GM06990 (cell line): Measurements from ENCODE around the gene SP7.
"Not testable (repeated sequence)": the region's sequence is repeated elsewhere in the genome, so short reads cannot be mapped to it uniquely, and the experiment has no call there.

Source experiments
- DNase-seq: peaks from one replicate; pipeline ENCODE4 v3.0.0-alpha.2; 2011; ENCODE audit not compliant: insufficient read length; ENCODE audit errors: extremely low read depth
- H3K27me3 ChIP-seq: replicated peaks from 2 replicates; pipeline ENCODE4 v1.6.0; 2011; ENCODE audit warnings: low read length; ENCODE audit not compliant: control insufficient read depth, insufficient read depth
- H3K36me3 ChIP-seq: 2 replicates; pipeline ENCODE4 v1.5.1; 2011; ENCODE audit warnings: low read length; ENCODE audit not compliant: control insufficient read depth, insufficient read depth
- H3K4me3 ChIP-seq: replicated peaks from 2 replicates; pipeline ENCODE4 v1.5.1; 2011; ENCODE audit warnings: low read depth, mild to moderate bottlenecking, control low read depth, low read length
- TF ChIP-seq, protein P1 (sequence below): IDR thresholded peaks from 2 replicates; pipeline ENCODE4 v1.5.1; 2011; ENCODE audit warnings: low read length, control low read depth, mild to moderate bottlenecking, inconsistent platforms; ENCODE audit not compliant: insufficient read depth, poor library complexity, severe bottlenecking

The SP7 gene

GRCh38 chr12:53365245-53365904, 29.2 kb upstream of the SP7 start:
- TF ChIP-seq, protein P1, sequence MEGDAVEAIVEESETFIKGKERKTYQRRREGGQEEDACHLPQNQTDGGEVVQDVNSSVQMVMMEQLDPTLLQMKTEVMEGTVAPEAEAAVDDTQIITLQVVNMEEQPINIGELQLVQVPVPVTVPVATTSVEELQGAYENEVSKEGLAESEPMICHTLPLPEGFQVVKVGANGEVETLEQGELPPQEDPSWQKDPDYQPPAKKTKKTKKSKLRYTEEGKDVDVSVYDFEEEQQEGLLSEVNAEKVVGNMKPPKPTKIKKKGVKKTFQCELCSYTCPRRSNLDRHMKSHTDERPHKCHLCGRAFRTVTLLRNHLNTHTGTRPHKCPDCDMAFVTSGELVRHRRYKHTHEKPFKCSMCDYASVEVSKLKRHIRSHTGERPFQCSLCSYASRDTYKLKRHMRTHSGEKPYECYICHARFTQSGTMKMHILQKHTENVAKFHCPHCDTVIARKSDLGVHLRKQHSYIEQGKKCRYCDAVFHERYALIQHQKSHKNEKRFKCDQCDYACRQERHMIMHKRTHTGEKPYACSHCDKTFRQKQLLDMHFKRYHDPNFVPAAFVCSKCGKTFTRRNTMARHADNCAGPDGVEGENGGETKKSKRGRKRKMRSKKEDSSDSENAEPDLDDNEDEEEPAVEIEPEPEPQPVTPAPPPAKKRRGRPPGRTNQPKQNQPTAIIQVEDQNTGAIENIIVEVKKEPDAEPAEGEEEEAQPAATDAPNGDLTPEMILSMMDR = no peak
- H3K27me3 ChIP-seq = no peaks in the 10 kb centered on the region
- no peaks in the 10 kb centered on the region for H3K36me3 ChIP-seq
- no peak for DNase-seq
- no peak overlapping the region for H3K4me3 ChIP-seq

DNA sequence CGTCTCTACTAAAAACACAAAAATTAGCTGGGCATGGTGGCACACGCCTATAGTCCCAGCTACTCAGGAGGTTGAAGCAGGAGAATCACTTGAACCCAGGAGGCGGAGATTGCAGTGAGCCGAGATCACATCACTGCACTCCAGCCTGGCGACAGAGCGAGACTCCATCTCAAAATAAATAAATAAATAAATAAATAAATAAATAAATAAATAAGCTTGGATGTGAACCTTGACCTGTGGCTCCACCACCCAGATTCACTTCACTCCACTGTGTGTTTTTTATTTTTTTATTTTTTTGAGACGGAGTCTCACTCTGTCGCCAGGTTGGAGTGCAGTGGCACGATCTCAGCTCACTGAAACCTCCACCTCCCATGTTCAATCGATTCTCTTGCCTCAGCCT, 25.5 kb upstream of the SP7 start:
- H3K27me3 ChIP-seq, H3K36me3 ChIP-seq, H3K4me3 ChIP-seq, DNase-seq: not testable (repeated sequence)

GRCh38 chr12:53358836-53359419, 22.8 kb upstream of the SP7 start:
- Histone ChIP-seq H3K4me3 (no peak overlapping the region), H3K27me3 (no peaks in the 10 kb centered on the region), H3K36me3 (no peaks in the 10 kb centered on the region)
- TF ChIP-seq, protein P1 = no peak
- DNase-seq = no peak

GRCh38 chr12:53355121-53355520, 19.0 kb upstream of the SP7 start:
- TF ChIP-seq, protein P1 = no peak
- H3K27me3 ChIP-seq = no peaks in the 10 kb centered on the region
- no peak overlapping the region for H3K4me3 ChIP-seq
- DNase-seq = no peak
- H3K36me3 ChIP-seq = no peaks in the 10 kb centered on the region

DNA sequence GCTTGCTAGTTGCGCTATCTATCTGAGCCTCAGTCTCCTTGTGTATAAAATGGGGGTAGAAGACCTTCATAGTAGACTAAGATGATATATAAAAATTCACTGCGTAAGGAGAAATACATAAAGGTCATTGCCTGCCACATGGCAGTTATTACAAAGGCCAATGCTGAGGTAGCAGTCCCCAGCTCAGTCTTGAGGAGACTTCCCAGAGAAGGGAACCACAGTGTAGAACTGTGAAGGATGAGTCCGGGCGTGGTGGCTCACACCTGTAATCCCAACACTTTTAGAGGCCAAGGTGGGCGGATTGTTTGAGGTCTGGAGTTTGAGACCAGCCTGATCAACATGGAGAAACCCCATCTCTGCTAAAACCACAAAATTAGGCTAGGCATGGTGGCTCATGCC, 17.1 kb upstream of the SP7 start:
- Histone ChIP-seq H3K4me3 (no peak overlapping the region), H3K36me3 (no peaks in the 10 kb centered on the region), H3K27me3 (no peaks in the 10 kb centered on the region)
- DNase-seq = no peak
- TF ChIP-seq, protein P1 = no peak

DNA sequence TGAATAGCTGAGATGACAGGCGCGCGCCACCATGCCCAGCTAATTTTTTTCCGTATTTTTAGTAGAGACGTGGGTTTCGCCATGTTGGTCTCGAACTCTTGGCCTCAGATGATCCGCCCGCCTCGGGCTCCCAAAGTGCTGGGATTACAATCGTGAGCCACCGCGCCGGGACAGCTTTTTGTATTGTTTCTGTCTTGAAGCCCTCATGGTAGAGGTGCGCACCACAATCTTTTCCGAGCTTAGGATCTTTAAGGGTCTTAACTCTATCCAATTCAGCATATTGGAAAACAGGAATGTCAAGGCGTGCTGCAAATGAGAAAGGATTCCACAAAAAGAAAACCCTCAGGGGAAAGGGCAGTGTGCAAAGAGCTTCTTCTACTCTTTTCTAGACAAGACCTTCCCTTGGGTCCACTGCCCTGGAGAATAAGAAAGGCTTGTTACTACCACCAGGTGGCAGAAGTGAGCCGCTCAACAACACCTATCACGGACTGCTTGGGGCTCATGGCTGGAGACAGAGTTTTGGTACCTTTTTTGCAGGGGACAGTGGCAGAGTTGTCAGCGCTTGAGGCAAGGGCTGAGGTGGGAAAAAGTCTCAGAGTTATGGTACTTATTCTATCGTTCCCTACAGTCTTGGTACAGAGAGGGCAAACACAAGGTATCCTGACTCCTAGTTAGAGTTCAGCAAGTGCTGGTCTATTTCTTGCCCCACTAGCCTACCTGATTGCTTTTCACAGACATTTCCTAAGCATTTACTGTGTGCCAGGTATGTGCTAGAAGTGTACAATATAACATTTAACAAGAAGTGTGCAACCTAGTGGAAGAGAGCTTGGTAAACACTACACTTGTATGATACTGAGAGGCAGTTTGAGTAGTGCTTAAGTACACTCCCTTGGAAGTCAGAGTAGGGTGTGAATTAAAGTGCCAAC, 16.4 kb upstream of the SP7 start:
- Histone ChIP-seq H3K27me3 (no peaks in the 10 kb centered on the region), H3K36me3 (no peaks in the 10 kb centered on the region), H3K4me3 (no peak overlapping the region)
- peak; percentile 41 for DNase-seq
- TF ChIP-seq, protein P1 = peak; percentile 82
